SK-N-SH (cell line): Measurements from ENCODE around the gene HSPB7.
"Not testable (repeated sequence)": the region's sequence is repeated elsewhere in the genome, so short reads cannot be mapped to it uniquely, and the experiment has no call there.

Experiments
- CTCF ChIP-seq: fragments of 200-600 bp; sonication (generic); IDR thresholded peaks from 2 replicates; pipeline ENCODE4 v1.6.1; 2017; ENCODE audit warnings: antibody characterized with exemption, mild to moderate bottlenecking, moderate library complexity
- EP300 ChIP-seq, 2 experiments: IDR thresholded peaks; 2 replicates each; pipeline versions ENCODE4 v1.4.0 to v1.6.1; 2012; ENCODE audit warnings: borderline replicate concordance in 1 of 2, low read depth in 1 of 2, low read length in 1 of 2
- EZH2phosphoT487 ChIP-seq: fragments of 200-600 bp; sonication (generic); IDR thresholded peaks from 2 replicates; pipeline ENCODE4 v1.6.1; 2017; ENCODE audit warnings: low read depth, mixed run types, mild to moderate bottlenecking, antibody characterized with exemption, moderate library complexity, borderline replicate concordance
- FOSL2 ChIP-seq: IDR thresholded peaks from 2 replicates; pipeline ENCODE4 v1.4.0; 2012; ENCODE audit warnings: low read depth, mild to moderate bottlenecking, moderate library complexity, borderline replicate concordance
- FOXM1 ChIP-seq: IDR thresholded peaks from 2 replicates; pipeline ENCODE4 v1.4.0; 2012; ENCODE audit warnings: low read depth, mild to moderate bottlenecking
- GABPA ChIP-seq: IDR thresholded peaks from 2 replicates; pipeline ENCODE4 v1.4.0; 2012; ENCODE audit warnings: low read depth, mild to moderate bottlenecking
- MAX ChIP-seq: IDR thresholded peaks from 2 replicates; pipeline ENCODE4 v1.4.0; 2012; ENCODE audit warnings: low read depth
- MXI1 ChIP-seq: IDR thresholded peaks from 2 replicates; pipeline ENCODE4 v1.6.1; 2012; ENCODE audit warnings: mild to moderate bottlenecking, low read depth, low read length, improper control_type of control experiment
- POLR2AphosphoS5 ChIP-seq: IDR thresholded peaks from 2 replicates; pipeline ENCODE4 v1.6.1; 2012; ENCODE audit warnings: low read depth, low read length
- SIN3A ChIP-seq: IDR thresholded peaks from 2 replicates; pipeline ENCODE4 v1.6.1; 2012; ENCODE audit warnings: low read depth, mild to moderate bottlenecking, low read length, moderate library complexity, borderline replicate concordance

- not testable (repeated sequence) for TF ChIP-seq EZH2phosphoT487; MAX; CTCF; EP300 (IDR thresholded peaks at IDR 0.05; ENCODE audit: borderline replicate concordance in 1 of 2, low read depth in 1 of 2, low read length in 1 of 2); MXI1; FOXM1; SIN3A; FOSL2; GABPA; POLR2AphosphoS5
These were observed 3.0 kb upstream of the HSPB7 start for GRCh38 chr1:16020878-16021277.
